C4-2B (cell line): ENCODE results near the gene CDK14.

Experiments used
- CTCF ChIP-seq: fragments of 450-650 bp; conservative IDR thresholded peaks from 2 replicates; pipeline ENCODE4 v1.5.1; 2017; ENCODE audit warnings: mild to moderate bottlenecking
- ZFX ChIP-seq: fragments of 450-650 bp; IDR thresholded peaks from 2 replicates; pipeline ENCODE4 v1.6.1; 2017

GRCh38 chr7:90864088-90864487 lies 268.0 kb downstream of the CDK14 start:
- TF ChIP-seq CTCF (no peak), ZFX (no peak)
